SK-N-SH treated with all-trans-retinoic acid at 6 μM for 48 hours (cell line): Measurements from ENCODE around the gene ATG16L1.

Experiments used
- ESRRG ChIP-seq: fragments of 250-450 bp; sonication (Bioruptor Pico); IDR thresholded peaks from 2 replicates; pipeline ENCODE4 v1.6.1; 2021; ENCODE audit warnings: mild to moderate bottlenecking
- GLIS3 ChIP-seq: fragments of 250-450 bp; sonication (Bioruptor Pico); IDR thresholded peaks from 2 replicates; pipeline ENCODE4 v1.5.0; 2020; ENCODE audit warnings: mild to moderate bottlenecking, moderate library complexity
- OSR1 ChIP-seq: fragments of 250-450 bp; sonication (Bioruptor Pico); IDR thresholded peaks from 2 replicates; pipeline ENCODE4 v1.8.0; 2022; ENCODE audit warnings: moderate library complexity, mild to moderate bottlenecking, inconsistent platforms
- ZC3H10 ChIP-seq: fragments of 250-450 bp; sonication (Bioruptor Pico); IDR thresholded peaks from 2 replicates; pipeline ENCODE4 v1.5.1; 2021; ENCODE audit warnings: mild to moderate bottlenecking, moderate library complexity
- ZFP3 ChIP-seq: fragments of 250-450 bp; sonication (Bioruptor Pico); IDR thresholded peaks from 2 replicates; pipeline ENCODE4 v1.5.0; 2020; ENCODE audit warnings: mild to moderate bottlenecking, moderate library complexity
- ZNF8 ChIP-seq: fragments of 450-650 bp; formaldehyde crosslinking; IDR thresholded peaks from 2 replicates; pipeline ENCODE4 v1.5.0; 2020; ENCODE audit warnings: mild to moderate bottlenecking, moderate library complexity
- TF ChIP-seq, protein P1 (sequence below): fragments of 250-450 bp; sonication (Bioruptor Pico); IDR thresholded peaks from 2 replicates; pipeline ENCODE4 v1.8.0; 2020; ENCODE audit warnings: mild to moderate bottlenecking, moderate library complexity, borderline replicate concordance
- TF ChIP-seq, protein P2 (sequence below): fragments of 250-450 bp; sonication (Bioruptor Pico); IDR thresholded peaks from 2 replicates; pipeline ENCODE4 v1.5.1; 2021; ENCODE audit warnings: mild to moderate bottlenecking, moderate library complexity
- TF ChIP-seq, protein P3 (sequence below): fragments of 250-450 bp; sonication (Bioruptor Pico); IDR thresholded peaks from 2 replicates; pipeline ENCODE4 v1.8.0; 2021; ENCODE audit warnings: low read depth, mild to moderate bottlenecking, moderate library complexity, borderline replicate concordance

DNA sequence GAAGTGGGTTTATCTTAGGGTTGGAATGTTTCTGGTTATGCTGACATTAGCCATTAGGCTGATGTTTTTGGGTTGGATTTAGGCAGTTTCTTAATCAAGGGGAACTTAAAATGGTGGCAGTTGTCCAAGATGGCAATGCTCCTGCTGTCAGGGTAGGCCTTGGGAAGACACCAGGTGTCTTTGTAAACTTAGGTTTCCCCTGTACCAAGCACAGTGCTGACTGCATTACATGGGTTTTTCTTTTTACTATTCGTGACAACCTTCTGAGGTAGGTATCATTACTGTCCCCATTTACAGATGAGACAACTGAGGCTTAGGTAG, 528 bp upstream of the ATG16L1 start:
- TF ChIP-seq, protein P1, sequence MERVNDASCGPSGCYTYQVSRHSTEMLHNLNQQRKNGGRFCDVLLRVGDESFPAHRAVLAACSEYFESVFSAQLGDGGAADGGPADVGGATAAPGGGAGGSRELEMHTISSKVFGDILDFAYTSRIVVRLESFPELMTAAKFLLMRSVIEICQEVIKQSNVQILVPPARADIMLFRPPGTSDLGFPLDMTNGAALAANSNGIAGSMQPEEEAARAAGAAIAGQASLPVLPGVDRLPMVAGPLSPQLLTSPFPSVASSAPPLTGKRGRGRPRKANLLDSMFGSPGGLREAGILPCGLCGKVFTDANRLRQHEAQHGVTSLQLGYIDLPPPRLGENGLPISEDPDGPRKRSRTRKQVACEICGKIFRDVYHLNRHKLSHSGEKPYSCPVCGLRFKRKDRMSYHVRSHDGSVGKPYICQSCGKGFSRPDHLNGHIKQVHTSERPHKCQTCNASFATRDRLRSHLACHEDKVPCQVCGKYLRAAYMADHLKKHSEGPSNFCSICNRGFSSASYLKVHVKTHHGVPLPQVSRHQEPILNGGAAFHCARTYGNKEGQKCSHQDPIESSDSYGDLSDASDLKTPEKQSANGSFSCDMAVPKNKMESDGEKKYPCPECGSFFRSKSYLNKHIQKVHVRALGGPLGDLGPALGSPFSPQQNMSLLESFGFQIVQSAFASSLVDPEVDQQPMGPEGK (CRISPR knock-in tag) = no peak
- TF ChIP-seq ESRRG = no peak
- TF ChIP-seq ZC3H10 (CRISPR knock-in tag) = no peak
- TF ChIP-seq ZNF8 (CRISPR knock-in tag) = no peak
- TF ChIP-seq, protein P2, sequence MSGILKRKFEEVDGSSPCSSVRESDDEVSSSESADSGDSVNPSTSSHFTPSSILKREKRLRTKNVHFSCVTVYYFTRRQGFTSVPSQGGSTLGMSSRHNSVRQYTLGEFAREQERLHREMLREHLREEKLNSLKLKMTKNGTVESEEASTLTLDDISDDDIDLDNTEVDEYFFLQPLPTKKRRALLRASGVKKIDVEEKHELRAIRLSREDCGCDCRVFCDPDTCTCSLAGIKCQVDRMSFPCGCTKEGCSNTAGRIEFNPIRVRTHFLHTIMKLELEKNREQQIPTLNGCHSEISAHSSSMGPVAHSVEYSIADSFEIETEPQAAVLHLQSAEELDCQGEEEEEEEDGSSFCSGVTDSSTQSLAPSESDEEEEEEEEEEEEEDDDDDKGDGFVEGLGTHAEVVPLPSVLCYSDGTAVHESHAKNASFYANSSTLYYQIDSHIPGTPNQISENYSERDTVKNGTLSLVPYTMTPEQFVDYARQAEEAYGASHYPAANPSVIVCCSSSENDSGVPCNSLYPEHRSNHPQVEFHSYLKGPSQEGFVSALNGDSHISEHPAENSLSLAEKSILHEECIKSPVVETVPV = no peak
- TF ChIP-seq, protein P3, sequence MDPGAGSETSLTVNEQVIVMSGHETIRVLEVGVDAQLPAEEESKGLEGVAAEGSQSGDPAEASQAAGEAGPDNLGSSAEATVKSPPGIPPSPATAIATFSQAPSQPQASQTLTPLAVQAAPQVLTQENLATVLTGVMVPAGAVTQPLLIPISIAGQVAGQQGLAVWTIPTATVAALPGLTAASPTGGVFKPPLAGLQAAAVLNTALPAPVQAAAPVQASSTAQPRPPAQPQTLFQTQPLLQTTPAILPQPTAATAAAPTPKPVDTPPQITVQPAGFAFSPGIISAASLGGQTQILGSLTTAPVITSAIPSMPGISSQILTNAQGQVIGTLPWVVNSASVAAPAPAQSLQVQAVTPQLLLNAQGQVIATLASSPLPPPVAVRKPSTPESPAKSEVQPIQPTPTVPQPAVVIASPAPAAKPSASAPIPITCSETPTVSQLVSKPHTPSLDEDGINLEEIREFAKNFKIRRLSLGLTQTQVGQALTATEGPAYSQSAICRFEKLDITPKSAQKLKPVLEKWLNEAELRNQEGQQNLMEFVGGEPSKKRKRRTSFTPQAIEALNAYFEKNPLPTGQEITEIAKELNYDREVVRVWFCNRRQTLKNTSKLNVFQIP (CRISPR knock-in tag) = no peak
- TF ChIP-seq GLIS3 (CRISPR knock-in tag) = no peak
- no peak for TF ChIP-seq ZFP3 (CRISPR knock-in tag)
- TF ChIP-seq OSR1 (CRISPR knock-in tag) = no peak
